ENCODE results near the gene ANO8.

The ANO8 gene

GRCh38 chr19:17328517-17329365 lies 5.9 kb downstream of the ANO8 start:
- no peak overlapping the region for H2AFZ ChIP-seq
- H3K79me2 ChIP-seq, result no peaks in the 10 kb centered on the region
- H3K27me3 ChIP-seq (ENCODE audit: control insufficient read depth, insufficient read depth, low read length), result no peaks in the 10 kb centered on the region
- H3K4me3 ChIP-seq (ENCODE audit: low read depth, low read length), result no peak overlapping the region
- no peaks in the 10 kb centered on the region for H3K4me1 ChIP-seq
- no peaks in the 10 kb centered on the region for H3K9me3 ChIP-seq (ENCODE audit: control insufficient read depth, low read length)
- H3K27ac ChIP-seq, result no peak overlapping the region
- no peaks in the 10 kb centered on the region for H3K36me3 ChIP-seq (ENCODE audit: control insufficient read depth, insufficient read depth, low read length)
- no peak overlapping the region for H3K9ac ChIP-seq
- no peak for TF ChIP-seq CTCF (IDR thresholded peaks at IDR 0.05)
- H3K4me2 ChIP-seq (ENCODE audit: low read length), result no peak overlapping the region

DNA sequence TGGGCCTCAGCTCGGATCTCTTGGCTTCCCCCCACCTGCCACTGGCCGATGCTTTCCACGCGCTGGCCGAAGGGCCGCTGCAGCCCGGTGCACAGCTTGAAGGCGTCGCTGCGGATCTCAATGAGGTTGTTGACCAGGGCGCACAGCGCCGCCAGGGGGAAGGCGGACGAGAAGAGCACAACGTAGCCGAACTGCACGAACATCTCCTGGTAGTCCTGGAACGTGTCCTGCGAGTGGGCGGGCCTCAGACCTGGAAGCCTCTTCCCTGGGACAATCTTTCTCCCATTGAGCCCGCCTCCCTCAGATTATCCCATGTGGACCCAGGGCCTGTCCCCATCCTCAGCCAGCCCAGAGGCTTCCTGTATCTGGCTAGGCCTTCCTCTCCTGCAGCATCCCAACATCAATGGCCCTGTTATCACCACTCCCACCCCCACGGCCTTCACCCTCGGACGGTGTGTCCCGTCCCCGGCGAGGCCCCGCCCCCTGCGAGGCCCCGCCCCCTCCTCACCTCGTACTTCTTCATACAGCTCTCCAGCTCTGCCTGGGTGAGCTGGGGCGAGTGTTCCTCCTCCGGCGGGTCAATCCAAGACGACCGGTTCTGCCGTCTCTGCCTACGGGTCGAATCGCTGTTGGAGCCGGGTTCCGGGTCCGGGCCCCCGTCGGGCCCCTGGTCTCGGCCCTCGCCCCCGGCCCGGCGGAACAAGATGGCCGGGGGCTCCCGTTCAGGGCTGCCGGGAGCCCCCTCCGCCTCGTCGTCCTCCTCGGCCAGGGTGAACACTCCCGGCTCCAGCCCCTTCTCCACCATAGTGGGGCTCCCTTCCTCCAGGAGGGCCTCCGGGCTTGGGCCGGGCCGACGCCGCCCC lies 6.8 kb downstream of the ANO8 start:
- no peak for TF ChIP-seq CTCF (IDR thresholded peaks at IDR 0.05)
- no peaks in the 10 kb centered on the region for H3K9me3 ChIP-seq (ENCODE audit: control insufficient read depth, low read length)
- H3K27ac ChIP-seq, result no peak overlapping the region
- H2AFZ ChIP-seq, result no peak overlapping the region
- no peak overlapping the region for H3K4me3 ChIP-seq (ENCODE audit: low read depth, low read length)
- no peaks in the 10 kb centered on the region for H3K4me1 ChIP-seq
- no peak overlapping the region for H3K9ac ChIP-seq
- no peaks in the 10 kb centered on the region for H3K36me3 ChIP-seq (ENCODE audit: control insufficient read depth, insufficient read depth, low read length)
- H3K79me2 ChIP-seq, result no peaks in the 10 kb centered on the region
- H3K27me3 ChIP-seq (ENCODE audit: control insufficient read depth, insufficient read depth, low read length), result no peaks in the 10 kb centered on the region
- no peak overlapping the region for H3K4me2 ChIP-seq (ENCODE audit: low read length)

GRCh38 chr19:17327068-17327653 lies 7.5 kb downstream of the ANO8 start:
- Histone ChIP-seq H2AFZ (no peak overlapping the region), H3K27ac (no peak overlapping the region), H3K9me3 (ENCODE audit: control insufficient read depth, low read length) (no peaks in the 10 kb centered on the region), H3K4me3 (ENCODE audit: low read depth, low read length) (no peak overlapping the region), H3K27me3 (ENCODE audit: control insufficient read depth, insufficient read depth, low read length) (no peaks in the 10 kb centered on the region), H3K36me3 (ENCODE audit: control insufficient read depth, insufficient read depth, low read length) (no peaks in the 10 kb centered on the region), H3K4me1 (no peaks in the 10 kb centered on the region), H3K4me2 (ENCODE audit: low read length) (no peak overlapping the region), H3K9ac (no peak overlapping the region), H3K79me2 (no peaks in the 10 kb centered on the region)
- TF ChIP-seq CTCF (IDR thresholded peaks at IDR 0.05), result no peak

GRCh38 chr19:17326595-17326966 lies 8.1 kb downstream of the ANO8 start:
- no peak overlapping the region for H3K27ac ChIP-seq
- H3K4me2 ChIP-seq (ENCODE audit: low read length), result no peak overlapping the region
- H3K27me3 ChIP-seq (ENCODE audit: control insufficient read depth, insufficient read depth, low read length), result no peaks in the 10 kb centered on the region
- H3K36me3 ChIP-seq (ENCODE audit: control insufficient read depth, insufficient read depth, low read length), result no peaks in the 10 kb centered on the region
- no peak overlapping the region for H3K4me3 ChIP-seq (ENCODE audit: low read depth, low read length)
- no peak overlapping the region for H2AFZ ChIP-seq
- no peaks in the 10 kb centered on the region for H3K9me3 ChIP-seq (ENCODE audit: control insufficient read depth, low read length)
- no peaks in the 10 kb centered on the region for H3K79me2 ChIP-seq
- no peak for TF ChIP-seq CTCF (IDR thresholded peaks at IDR 0.05)
- H3K9ac ChIP-seq, result no peak overlapping the region
- no peaks in the 10 kb centered on the region for H3K4me1 ChIP-seq

Measured in parathyroid adenoma (tissue), 2 donors.